ENCODE results near the gene MLN.

DNA sequence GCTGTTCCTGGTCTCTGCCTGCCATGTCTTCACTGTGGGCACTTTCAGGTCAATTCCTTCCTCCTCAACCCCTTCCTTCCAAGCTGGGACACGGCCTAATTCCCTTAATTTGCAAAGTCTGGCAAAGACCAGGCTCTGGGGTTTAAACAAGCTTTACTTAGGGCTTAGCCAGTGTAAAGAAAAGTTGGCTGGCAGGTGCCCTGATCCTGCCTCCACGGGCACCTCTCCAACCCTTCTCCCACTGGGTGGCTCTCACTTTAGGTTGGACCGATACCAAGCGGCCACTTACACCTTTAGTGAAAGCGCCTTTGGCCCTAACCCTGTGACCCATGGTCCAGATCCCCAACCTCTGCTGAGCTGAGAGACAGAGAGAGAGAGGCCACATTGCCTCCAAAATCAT, 13.7 kb upstream of the MLN start:
- TF ChIP-seq CTCF (conservative IDR thresholded peaks at IDR 0.05; ENCODE audit: low read depth, low read length) (no peak), POLR2A (IDR thresholded peaks at IDR 0.05; ENCODE audit: low read depth, low read length) (no peak), MXI1 (IDR thresholded peaks at IDR 0.05; ENCODE audit: borderline replicate concordance, low read depth, low read length) (no peak), RFX5 (IDR thresholded peaks at IDR 0.05; ENCODE audit: low read depth, low read length) (no peak), RCOR1 (IDR thresholded peaks at IDR 0.05; ENCODE audit: insufficient replicate concordance, low read length) (no peak), MAFK (IDR thresholded peaks at IDR 0.05; ENCODE audit: low read depth, low read length) (no peak), CEBPB (IDR thresholded peaks at IDR 0.05; ENCODE audit: low read depth, low read length) (no peak), SMC3 (IDR thresholded peaks at IDR 0.05; ENCODE audit: low read depth, low read length) (no peak), BHLHE40 (IDR thresholded peaks at IDR 0.05; ENCODE audit: low read depth, low read length) (no peak), NFE2L2 (IDR thresholded peaks at IDR 0.05; ENCODE audit: low read depth, low read length) (no peak), RAD21 (IDR thresholded peaks at IDR 0.05; ENCODE audit: low read length) (no peak), MAZ (IDR thresholded peaks at IDR 0.05; ENCODE audit: borderline replicate concordance, low read depth, low read length) (no peak), ELK1 (IDR thresholded peaks at IDR 0.05; ENCODE audit: borderline replicate concordance, low read depth, low read length) (no peak)
